Mammary epithelial cell (primary cell): ENCODE measurements around the gene UNC119.

ENCODE experiments used
- EZH2 ChIP-seq: IDR thresholded peaks from 2 replicates; pipeline ENCODE4 v1.6.1; 2012; ENCODE audit warnings: low read length, inconsistent platforms, borderline replicate concordance
- TF ChIP-seq, protein P1 (sequence below), 2 donors: IDR thresholded peaks in 1 of 2; conservative IDR thresholded peaks in 1 of 2; 2 replicates each; pipeline ENCODE4 v1.5.1; 2011 to 2012; ENCODE audit warnings: inconsistent platforms in 2 of 2, low read length in 2 of 2, mild to moderate bottlenecking in 2 of 2, control low read depth in 1 of 2, low read depth in 1 of 2; ENCODE audit not compliant: insufficient read depth in 1 of 2; ENCODE audit errors: extremely low read depth in 1 of 2

DNA sequence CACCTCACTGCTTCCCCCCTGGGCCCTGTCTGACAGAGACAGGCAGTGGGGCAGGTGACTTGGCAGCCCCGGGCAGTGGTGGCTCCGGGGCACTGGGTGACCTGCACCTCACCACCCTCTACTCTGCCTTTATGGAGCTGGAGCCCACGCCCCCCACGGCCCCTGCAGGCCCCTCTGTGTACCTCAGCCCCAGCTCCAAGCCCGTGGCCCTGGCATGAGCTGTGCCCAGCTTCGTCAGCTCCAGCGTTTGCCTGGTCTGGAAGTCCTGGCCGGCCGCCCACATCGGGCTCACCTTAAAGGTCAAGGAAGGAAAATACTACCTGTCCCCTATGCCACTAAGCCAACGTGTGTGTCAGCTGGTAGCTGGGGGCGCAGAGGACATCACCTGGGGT is 15.2 kb downstream of the UNC119 start:
- TF ChIP-seq, protein P1, sequence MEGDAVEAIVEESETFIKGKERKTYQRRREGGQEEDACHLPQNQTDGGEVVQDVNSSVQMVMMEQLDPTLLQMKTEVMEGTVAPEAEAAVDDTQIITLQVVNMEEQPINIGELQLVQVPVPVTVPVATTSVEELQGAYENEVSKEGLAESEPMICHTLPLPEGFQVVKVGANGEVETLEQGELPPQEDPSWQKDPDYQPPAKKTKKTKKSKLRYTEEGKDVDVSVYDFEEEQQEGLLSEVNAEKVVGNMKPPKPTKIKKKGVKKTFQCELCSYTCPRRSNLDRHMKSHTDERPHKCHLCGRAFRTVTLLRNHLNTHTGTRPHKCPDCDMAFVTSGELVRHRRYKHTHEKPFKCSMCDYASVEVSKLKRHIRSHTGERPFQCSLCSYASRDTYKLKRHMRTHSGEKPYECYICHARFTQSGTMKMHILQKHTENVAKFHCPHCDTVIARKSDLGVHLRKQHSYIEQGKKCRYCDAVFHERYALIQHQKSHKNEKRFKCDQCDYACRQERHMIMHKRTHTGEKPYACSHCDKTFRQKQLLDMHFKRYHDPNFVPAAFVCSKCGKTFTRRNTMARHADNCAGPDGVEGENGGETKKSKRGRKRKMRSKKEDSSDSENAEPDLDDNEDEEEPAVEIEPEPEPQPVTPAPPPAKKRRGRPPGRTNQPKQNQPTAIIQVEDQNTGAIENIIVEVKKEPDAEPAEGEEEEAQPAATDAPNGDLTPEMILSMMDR (conservative IDR thresholded peaks at IDR 0.05 in 1 of 2, IDR thresholded peaks at IDR 0.05 in 1 of 2; ENCODE audit: extremely low read depth in 1 of 2, insufficient read depth in 1 of 2, low read depth in 1 of 2, low read length in 2 of 2): no peak
- TF ChIP-seq EZH2: no peak
